GM18909 (cell line): ENCODE data around the gene USP7.
A peak's percentile ranks its signal among the peaks of the same experiment; 100 is the strongest.
"Not testable (repeated sequence)": the region's sequence is repeated elsewhere in the genome, so short reads cannot be mapped to it uniquely, and the experiment has no call there.

Source experiments
- ATAC-seq: cut with Tn5 transposase; IDR thresholded peaks from one replicate; pipeline ENCODE4 v1.9.1; 2021; ENCODE audit warnings: mild to moderate bottlenecking; ENCODE audit not compliant: unreplicated experiment, poor library complexity

The USP7 gene

DNA sequence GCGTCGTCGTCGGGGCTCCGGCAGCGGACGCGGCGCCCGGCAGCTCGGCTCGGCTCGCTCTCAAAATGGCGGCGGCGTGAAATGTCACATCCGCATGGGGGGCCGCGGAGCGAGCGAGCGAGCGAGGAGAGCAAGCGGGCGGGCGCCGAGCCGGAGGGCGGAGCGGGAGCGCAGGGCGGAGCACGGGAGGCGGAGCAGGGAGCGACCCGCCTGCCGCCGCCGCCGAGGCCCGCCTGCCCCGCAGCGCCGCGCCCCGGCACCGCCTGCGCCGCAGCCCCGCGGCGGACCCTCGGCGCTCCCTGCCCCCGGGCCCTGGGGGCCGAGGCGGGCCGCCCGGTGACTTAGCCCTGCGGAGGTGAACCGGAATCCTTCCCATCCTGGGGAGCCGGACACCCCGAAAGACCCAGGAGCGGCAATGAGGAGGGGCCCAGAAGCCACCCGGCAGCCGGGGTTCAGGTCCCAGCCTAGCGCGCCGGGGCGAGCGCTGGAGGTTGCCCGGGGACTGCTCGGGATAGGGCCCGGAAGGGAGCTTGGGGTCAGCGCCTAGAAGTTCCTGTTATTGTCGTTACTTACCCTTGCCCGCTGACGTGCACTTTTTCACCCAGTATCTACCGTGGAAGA, at the start of gene USP7:
TSS of gene USP7 (minus strand) at position 86 of the 621 bp plus-strand sequence. CDS start 621 bp downstream, outside the sequence.
- peak; percentile 82 for ATAC-seq

- ATAC-seq = no peak
These were observed 49.8 kb upstream of the USP7 start for GRCh38 chr16:9013508-9013864.

- no peak for ATAC-seq
These were observed 49.3 kb upstream of the USP7 start for GRCh38 chr16:9012848-9013507.

- no peak for ATAC-seq
These were observed 48.6 kb upstream of the USP7 start for GRCh38 chr16:9012330-9012729.

GRCh38 chr16:9008601-9009260, 45.0 kb upstream of the USP7 start:
- peak; percentile 85 for ATAC-seq

DNA sequence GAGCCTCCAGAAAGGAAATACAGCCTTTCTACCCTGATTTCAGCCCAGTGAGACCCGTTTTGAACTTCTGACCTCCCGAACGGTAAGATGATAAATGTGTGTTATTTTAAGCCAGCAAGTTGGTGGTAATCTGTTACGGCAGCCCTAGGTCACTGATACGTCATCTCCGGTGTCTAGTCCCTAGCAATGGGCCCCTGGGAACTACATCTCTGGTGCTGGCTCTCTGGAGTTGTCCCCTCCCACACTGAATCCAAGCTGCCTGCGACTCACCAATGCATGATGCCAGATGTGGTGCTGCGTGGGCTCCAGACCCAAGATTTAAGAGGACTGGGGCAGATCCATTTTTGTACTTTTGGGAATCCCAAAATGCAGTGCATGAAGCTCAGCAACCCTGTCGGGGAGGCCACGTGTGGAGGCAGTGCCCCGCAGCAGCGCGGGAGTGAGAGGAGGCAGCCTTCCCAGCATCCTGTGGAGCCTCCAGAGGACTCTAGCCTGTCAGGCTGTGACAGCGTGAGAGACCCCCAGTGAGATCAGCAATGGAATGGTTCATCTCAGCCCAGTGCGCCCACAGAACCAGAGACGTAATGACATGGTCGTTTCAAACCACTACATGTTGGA, 43.6 kb upstream of the USP7 start:
- no peak for ATAC-seq

- ATAC-seq = no peak
These were observed 40.5 kb upstream of the USP7 start for GRCh38 chr16:9004183-9004582.

DNA sequence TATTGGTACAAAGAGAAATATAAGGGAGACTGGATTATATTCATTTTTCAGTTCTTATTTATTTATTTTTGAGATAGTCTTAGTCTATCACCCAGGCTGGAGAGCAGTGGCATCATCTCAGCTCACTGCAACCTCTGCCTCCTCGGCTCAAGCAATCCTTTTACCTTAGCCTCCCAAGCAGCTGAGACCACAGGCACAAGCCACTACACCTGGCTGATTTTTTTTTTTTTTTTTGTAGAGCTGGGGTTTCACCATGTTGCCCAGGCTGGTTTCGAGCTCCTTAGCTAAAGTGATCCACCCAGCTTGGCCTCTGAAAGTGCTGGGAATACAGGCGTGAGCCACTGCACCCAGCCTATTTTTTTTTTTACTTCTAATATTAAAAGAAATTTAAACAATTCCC, 40.1 kb upstream of the USP7 start:
- ATAC-seq = no peak

DNA sequence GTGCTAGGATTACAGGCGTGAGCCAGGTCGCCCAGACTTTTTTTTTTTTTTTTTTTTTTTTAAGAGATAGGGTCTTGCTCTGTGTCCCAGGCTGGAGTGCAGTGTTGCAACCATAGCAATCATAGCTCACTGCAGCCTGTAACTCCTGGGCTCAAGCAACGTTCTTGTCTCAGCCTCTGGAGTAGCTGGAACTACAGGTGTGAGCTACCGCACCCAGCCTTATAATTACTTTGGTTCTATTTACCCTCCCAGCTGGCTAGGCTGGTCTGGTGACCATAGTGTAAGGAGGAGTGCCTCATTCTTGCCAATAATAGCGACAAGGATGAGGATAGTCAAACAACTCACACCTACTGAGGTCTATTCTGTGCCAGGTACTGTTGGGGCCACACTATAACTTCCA, 39.6 kb upstream of the USP7 start:
- ATAC-seq = no peak

GRCh38 chr16:9002042-9002441, 38.3 kb upstream of the USP7 start:
- ATAC-seq = no peak

DNA sequence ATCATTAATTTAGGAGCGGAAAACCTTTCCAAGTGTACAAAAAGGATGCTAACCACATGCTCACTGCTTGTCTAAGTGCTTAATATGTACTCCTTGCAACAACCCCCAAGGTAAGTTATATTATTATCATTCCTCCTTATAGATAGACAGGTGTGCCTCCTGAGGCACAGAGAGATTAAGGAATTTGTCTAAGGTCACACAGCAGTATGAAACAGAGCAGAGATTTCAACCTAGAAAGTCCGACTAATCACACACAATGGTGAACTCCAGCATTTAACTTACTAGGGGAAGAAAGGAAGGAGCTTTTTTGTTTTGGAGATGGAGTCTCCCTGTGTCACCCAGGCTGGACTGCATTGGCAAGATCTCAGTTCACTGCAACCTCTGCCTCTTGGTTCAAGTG, 37.0 kb upstream of the USP7 start:
- no peak for ATAC-seq

DNA sequence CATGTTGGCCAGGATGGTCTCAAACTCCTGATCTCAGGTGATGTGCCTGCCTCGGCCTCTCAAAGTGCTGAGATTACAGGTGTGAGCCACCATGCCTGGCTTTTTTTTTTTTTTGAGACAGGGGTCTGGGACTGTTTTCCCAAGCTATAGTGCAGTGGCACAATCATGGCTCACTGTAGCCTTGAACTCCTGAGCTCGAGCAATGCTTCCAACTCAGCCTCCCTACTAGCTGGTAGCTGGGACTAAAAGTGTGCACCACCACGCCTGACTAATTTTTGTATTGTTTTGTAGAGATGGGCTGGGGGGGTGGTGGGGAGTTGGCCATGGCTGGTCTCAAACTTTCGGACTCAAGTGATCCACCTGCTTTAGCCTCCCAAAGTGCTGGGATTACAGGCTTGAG, 36.1 kb upstream of the USP7 start:
- ATAC-seq = no peak

DNA sequence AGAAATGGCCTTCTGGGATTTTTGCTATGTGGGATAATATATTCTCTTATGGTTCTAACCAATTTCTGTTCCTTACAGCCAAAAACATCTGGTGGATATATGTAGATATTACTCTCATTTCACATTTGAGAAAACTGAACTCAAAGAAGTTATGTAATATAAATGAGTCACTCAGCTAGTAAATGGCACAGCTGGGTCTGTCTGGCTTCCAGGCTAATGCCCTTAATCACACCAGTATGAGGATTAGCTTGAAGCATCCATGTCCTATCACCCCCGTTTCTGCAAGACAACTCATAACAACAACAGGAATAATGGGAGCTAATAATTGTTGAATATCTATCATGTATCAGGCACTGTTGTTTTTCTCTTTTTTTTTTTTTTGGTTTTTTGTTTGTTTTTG, 34.4 kb upstream of the USP7 start:
- ATAC-seq = no peak

GRCh38 chr16:8996891-8997290, 33.2 kb upstream of the USP7 start:
- ATAC-seq = no peak

DNA sequence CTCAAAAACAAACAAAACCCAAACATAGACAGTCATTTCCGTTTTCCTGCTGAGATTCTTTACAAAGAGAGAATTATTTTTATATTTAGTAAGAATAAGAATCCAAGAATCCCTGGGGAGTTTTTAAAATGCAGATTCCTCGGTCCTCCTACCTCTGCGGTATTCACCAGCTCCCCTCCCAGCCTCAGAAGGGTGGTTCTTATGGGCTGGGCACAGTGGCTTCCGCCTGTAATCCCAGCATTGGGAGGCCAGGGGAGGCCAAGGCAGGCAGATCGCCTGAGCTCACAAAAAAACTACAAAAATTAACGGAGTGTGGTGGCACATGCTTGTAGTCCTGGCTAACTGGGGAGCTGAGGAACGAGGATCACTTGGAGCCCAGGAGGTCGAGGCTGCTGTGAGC, 26.7 kb upstream of the USP7 start:
- no peak for ATAC-seq

DNA sequence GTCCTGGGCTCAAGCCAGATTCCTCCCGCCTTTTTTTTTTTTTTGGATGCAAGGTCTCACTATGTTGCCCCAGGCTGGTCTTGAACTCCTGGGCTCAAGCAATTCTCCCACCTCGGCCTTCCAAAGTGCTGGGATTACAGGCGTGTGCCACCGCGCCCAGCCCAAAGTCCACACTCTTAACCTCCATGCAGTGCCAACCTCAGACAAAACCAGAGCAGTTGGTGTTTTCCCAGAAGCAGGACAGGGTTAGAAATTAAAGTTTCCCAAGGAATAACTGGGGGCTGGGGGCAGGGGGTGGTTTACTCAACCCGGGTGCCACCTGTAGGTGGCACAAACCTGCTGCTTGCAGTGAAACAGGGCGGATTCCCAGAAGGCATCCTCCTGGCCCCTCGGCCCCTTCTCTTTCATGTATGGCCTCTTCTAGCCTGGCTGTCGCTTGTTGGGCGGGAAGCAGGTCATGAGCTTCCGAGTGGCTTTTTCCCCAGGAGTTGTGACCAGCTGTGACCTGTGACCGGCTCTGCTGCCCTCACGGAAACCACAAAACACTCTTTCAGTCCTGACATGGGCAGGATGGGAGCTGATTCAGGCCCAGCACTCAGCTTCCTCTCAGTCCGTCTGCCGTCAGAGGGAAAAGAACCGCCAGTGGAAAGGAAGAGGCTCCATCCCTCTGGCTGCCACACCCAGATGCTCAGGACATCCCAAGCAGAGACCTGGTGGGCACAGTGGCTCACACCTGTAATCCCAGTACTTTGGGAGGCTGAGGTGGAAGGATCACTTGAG, 25.6 kb upstream of the USP7 start:
- ATAC-seq = no peak

DNA sequence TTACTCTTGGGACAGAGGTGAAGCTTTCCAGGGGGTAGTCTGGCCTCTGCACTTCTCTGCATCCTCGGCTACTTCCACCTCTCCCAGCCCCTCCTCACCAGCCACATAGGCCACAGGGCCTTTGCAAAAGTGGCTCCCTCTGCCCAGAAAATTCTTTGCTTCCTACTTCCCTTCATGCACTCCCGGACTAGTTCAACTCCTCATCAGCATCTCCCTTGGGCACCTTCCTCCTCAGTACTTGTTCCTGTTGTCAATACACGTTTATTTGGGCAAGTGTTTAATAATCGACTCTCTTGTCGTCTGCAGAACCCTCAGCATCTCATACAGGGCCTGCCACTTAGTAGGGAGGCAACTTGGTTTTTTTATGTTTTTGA, 23.1 kb upstream of the USP7 start:
- no peak for ATAC-seq

DNA sequence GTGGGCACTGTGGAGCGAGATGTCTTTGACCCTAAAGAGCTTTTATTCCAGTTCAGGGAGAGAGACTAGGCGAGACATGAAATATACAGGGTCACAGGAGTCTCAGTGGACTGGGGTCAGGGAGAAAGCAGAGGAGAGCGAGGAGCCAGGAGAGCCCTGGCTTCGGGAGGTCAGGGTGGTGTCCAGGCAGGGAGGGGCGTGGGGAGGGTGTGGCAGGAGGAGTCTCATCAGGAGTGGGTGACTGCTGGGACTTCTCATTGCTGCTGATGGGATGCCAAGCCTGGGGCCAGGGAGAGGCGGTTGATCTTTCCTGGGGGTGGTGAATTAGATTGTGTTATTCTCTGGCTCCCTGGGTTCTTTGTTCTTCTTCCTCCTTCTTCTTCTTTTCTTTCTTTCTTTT, 22.4 kb upstream of the USP7 start:
- no peak for ATAC-seq

DNA sequence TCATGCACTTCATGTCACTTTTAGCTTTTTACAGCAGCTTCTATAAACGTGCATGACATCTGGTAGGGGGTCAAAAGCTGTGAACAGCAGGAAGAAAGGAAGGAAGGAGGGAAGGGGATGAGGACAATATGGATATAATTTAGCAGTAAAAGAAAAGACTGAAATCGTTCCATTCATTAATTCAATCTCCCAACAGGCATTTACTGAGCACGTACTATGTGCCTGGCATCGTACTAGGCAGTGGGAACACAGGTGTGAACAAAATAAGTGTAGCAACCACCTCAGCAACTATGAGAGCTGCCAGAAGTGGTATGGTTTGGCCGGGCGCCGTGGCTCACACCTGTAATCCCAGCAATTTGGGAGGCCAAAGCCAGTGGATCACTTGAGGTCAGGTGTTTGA, 19.1 kb upstream of the USP7 start:
- no peak for ATAC-seq

DNA sequence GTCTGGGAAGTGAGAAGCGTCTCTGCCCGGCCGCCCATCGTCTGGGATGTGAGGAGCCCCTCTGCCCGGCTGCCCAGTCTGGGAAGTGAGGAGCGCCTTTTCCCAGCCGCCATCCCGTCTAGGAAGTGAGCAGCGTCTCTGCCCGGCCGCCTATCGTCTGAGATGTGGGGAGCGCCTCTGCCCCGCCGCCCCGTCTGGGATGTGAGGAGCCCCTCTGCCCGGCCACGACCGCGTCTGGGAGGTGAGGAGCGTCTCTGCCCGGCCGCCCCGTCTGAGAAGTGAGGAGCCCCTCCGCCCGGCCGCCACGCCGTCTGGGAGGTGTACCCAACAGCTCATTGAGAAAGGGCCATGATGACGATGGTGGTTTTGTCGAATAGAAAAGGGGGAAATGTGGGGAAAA, 18.2 kb upstream of the USP7 start:
- ATAC-seq = not testable (repeated sequence)

DNA sequence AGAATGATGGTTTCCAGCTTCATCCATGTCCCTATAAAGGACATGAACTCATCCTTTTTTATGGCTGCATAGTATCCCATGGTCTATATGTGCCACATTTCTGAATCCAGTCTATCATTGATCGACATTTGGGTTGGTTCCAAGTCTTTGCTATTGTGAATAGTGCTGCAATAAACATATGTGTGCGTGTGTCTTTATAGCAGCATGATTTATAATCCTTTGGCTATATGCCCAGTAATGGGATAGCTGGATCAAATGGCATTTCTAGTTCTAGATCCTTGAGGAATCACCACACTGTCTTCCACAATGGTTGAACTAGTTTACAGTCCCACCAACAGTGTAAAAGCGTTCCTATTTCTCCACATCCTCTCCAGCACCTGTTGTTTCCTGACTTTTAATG, 12.5 kb upstream of the USP7 start:
- ATAC-seq = not testable (repeated sequence)
